ENCODE results near the gene SCMH1.
"Not testable (repeated sequence)": the region's sequence is repeated elsewhere in the genome, so short reads cannot be mapped to it uniquely, and the experiment has no call there.

Gene SCMH1

GRCh38 chr1:41246568-41246967, 4.5 kb upstream of the SCMH1 start:
- DNase-seq: no peak

- no peak for DNase-seq
Observed at GRCh38 chr1:41245659-41246058, 3.6 kb upstream of the SCMH1 start.

GRCh38 chr1:41243079-41243385, 926 bp upstream of the SCMH1 start:
- DNase-seq: no peak

GRCh38 chr1:41242342-41243078, 404 bp upstream of the SCMH1 start:
- DNase-seq: peak in 1 of 2 donors; percentile 17

GRCh38 chr1:41241354-41241748, 755 bp downstream of the SCMH1 start:
- peak; percentile 22 to 41 for DNase-seq

GRCh38 chr1:41240781-41241353, 1.2 kb downstream of the SCMH1 start:
- no peak for DNase-seq

- no peak for DNase-seq
Observed at GRCh38 chr1:41239988-41240610, 2.0 kb downstream of the SCMH1 start.

GRCh38 chr1:41238311-41238988, 3.7 kb downstream of the SCMH1 start:
- no peak for DNase-seq

GRCh38 chr1:41236781-41237180, 5.3 kb downstream of the SCMH1 start:
- DNase-seq: no peak

- no peak for DNase-seq
Observed at GRCh38 chr1:41235893-41236292, 6.2 kb downstream of the SCMH1 start.

GRCh38 chr1:41233708-41234107, 8.4 kb downstream of the SCMH1 start:
- no peak for DNase-seq

- no peak for DNase-seq
Observed at GRCh38 chr1:41232305-41232704, 9.8 kb downstream of the SCMH1 start.

- no peak for DNase-seq
Observed at GRCh38 chr1:41230656-41231055, 11.4 kb downstream of the SCMH1 start.

- not testable (repeated sequence) for DNase-seq
Observed at GRCh38 chr1:41229219-41229618, 12.9 kb downstream of the SCMH1 start.

GRCh38 chr1:41226815-41227434, 15.2 kb downstream of the SCMH1 start:
- no peak for DNase-seq

- no peak for DNase-seq
Observed at GRCh38 chr1:41225495-41225894, 16.6 kb downstream of the SCMH1 start.

GRCh38 chr1:41222496-41222895, 19.6 kb downstream of the SCMH1 start:
- no peak for DNase-seq

- no peak for DNase-seq
Observed at GRCh38 chr1:41221995-41222394, 20.1 kb downstream of the SCMH1 start.

GRCh38 chr1:41218152-41218551, 24.0 kb downstream of the SCMH1 start:
- no peak for DNase-seq

GRCh38 chr1:41217441-41217840, 24.7 kb downstream of the SCMH1 start:
- no peak for DNase-seq

- DNase-seq: no peak
Observed at GRCh38 chr1:41215623-41216022, 26.5 kb downstream of the SCMH1 start.

- DNase-seq: no peak
Observed at GRCh38 chr1:41213341-41213740, 28.8 kb downstream of the SCMH1 start.

GRCh38 chr1:41211608-41212007, 30.5 kb downstream of the SCMH1 start:
- DNase-seq: not testable (repeated sequence)

Measured in activated CD4-positive, alpha-beta T cell treated with anti-CD3 and anti-CD28 coated beads for 4 hours (primary cell).